Breast epithelium (tissue), 3 donors: Measurements from ENCODE around the gene NID2.

ENCODE experiments used
- CTCF ChIP-seq, 3 donors: fragments of 450-650 bp; IDR thresholded peaks; one replicate each; pipeline ENCODE4 v1.5.1; 2016 to 2017; ENCODE audit warnings: antibody characterized with exemption in 3 of 3, mild to moderate bottlenecking in 3 of 3, moderate library complexity in 3 of 3
- POLR2A ChIP-seq: fragments of 450-650 bp; IDR thresholded peaks from one replicate; pipeline ENCODE4 v1.6.1; 2016; ENCODE audit warnings: antibody characterized with exemption, mild to moderate bottlenecking, moderate library complexity

GRCh38 chr14:52061890-52062289 is 7.0 kb downstream of the NID2 start:
- TF ChIP-seq CTCF (IDR thresholded peaks at IDR 0.05) (no peak), POLR2A (no peak)
